ENCODE data around the gene ASB16. TPM values are rescaled to one million over a fixed set of nuclear protein-coding genes. Genes with fewer than 3 reads are reported as not detected.

ASB16 gene
- total RNA-seq, 1 experiment from 2014 or later: 0.37 TPM

DNA sequence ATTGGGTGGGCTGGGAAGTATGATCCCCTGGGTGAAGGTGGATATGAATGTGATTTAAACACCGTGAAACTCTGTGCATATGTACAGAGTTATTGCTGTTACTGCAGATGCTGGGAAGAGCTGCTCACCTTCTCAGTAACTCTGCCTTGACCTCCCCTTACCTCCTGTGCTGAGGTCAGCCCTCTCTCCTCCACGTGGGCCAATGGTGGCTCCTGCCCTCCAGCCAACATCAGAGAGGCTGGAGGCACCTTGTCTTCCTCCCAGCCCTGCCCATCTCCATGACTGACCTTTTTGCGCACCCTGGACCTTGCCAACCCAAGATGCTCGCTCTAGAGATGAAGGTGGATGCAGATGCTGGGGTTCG lies 387 bp upstream of the ASB16 start:
- intact Hi-C loops (cut with micrococcal nuclease): no loop called here
- H3K9me3 ChIP-seq (ENCODE audit: control insufficient read depth in 1 of 2, insufficient read depth in 1 of 2, low read depth in 1 of 2, low read length in 2 of 2): no peaks in the 10 kb centered on the region
- no peaks in the 10 kb centered on the region for H3K9me2 ChIP-seq (ENCODE audit: insufficient read depth)
- TF ChIP-seq ZFX (IDR thresholded peaks at IDR 0.05): no peak
- TF ChIP-seq SP1 (IDR thresholded peaks at IDR 0.05; ENCODE audit: low read depth): no peak
- TF ChIP-seq, protein P1, sequence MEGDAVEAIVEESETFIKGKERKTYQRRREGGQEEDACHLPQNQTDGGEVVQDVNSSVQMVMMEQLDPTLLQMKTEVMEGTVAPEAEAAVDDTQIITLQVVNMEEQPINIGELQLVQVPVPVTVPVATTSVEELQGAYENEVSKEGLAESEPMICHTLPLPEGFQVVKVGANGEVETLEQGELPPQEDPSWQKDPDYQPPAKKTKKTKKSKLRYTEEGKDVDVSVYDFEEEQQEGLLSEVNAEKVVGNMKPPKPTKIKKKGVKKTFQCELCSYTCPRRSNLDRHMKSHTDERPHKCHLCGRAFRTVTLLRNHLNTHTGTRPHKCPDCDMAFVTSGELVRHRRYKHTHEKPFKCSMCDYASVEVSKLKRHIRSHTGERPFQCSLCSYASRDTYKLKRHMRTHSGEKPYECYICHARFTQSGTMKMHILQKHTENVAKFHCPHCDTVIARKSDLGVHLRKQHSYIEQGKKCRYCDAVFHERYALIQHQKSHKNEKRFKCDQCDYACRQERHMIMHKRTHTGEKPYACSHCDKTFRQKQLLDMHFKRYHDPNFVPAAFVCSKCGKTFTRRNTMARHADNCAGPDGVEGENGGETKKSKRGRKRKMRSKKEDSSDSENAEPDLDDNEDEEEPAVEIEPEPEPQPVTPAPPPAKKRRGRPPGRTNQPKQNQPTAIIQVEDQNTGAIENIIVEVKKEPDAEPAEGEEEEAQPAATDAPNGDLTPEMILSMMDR (IDR thresholded peaks at IDR 0.05 in 2 of 3, conservative IDR thresholded peaks at IDR 0.05 in 1 of 3; ENCODE audit: borderline replicate concordance in 1 of 3, insufficient read depth in 1 of 3, low read depth in 2 of 3, low read length in 2 of 3): no peak
- no peak for TF ChIP-seq FOSL1 (IDR thresholded peaks at IDR 0.05; ENCODE audit: low read depth)
- TF ChIP-seq SRF (IDR thresholded peaks at IDR 0.05; ENCODE audit: low read depth): no peak
- TF ChIP-seq, protein P2, sequence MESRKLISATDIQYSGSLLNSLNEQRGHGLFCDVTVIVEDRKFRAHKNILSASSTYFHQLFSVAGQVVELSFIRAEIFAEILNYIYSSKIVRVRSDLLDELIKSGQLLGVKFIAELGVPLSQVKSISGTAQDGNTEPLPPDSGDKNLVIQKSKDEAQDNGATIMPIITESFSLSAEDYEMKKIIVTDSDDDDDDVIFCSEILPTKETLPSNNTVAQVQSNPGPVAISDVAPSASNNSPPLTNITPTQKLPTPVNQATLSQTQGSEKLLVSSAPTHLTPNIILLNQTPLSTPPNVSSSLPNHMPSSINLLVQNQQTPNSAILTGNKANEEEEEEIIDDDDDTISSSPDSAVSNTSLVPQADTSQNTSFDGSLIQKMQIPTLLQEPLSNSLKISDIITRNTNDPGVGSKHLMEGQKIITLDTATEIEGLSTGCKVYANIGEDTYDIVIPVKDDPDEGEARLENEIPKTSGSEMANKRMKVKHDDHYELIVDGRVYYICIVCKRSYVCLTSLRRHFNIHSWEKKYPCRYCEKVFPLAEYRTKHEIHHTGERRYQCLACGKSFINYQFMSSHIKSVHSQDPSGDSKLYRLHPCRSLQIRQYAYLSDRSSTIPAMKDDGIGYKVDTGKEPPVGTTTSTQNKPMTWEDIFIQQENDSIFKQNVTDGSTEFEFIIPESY (IDR thresholded peaks at IDR 0.05; ENCODE audit: extremely low read depth, insufficient replicate concordance, low read length): no peak
- TF ChIP-seq RAD21 (IDR thresholded peaks at IDR 0.05; ENCODE audit: low read depth): no peak
- TF ChIP-seq TCF7L2 (IDR thresholded peaks at IDR 0.05; ENCODE audit: borderline replicate concordance, extremely low read depth, insufficient read depth, insufficient read length): no peak
- TF ChIP-seq POLR2A (IDR thresholded peaks at IDR 0.05; ENCODE audit: borderline replicate concordance, extremely low read depth, insufficient read depth, insufficient read length): no peak
- RAD21 ChIA-PET (ENCODE audit: low non-redundant PET in 1 of 2, low total read pairs in 2 of 2, uncharacterized antibody in 2 of 2, unreplicated experiment in 2 of 2): no interaction called here
- H3K27me3 ChIP-seq (ENCODE audit: insufficient read depth, low read length): no peaks in the 10 kb centered on the region
- POLR2A ChIA-PET: interaction anchor here (1.5 kb wide), 1 partner anchor 14 kb away, joined by 5 read pairs; no protein-coding TSS in a partner anchor
- H3K79me2 ChIP-seq (ENCODE audit: insufficient read depth, low read length): no peaks in the 10 kb centered on the region
- H3K4me2 ChIP-seq (ENCODE audit: low read length): no peak overlapping the region; the same call in 1 of the 2 replicates
- ATAC-seq: no peak
- no peak overlapping the region for H2AFZ ChIP-seq (ENCODE audit: low read depth, low read length, poor library complexity, severe bottlenecking)
- H3K36me3 ChIP-seq (ENCODE audit: control insufficient read depth in 1 of 2, insufficient read depth in 2 of 2, low read length in 2 of 2): no peaks in the 10 kb centered on the region
- H3K27ac ChIP-seq (ENCODE audit: low read depth, low read length): no peak overlapping the region
- H3K4me3 ChIP-seq (replicated peaks in 1 of 2; ENCODE audit: low read depth in 1 of 2, low read length in 2 of 2): no peak overlapping the region
- DNase-seq (ENCODE audit: low read depth, low spot score): no peak
- H3K4me1 ChIP-seq (ENCODE audit: control insufficient read depth in 1 of 2, insufficient read depth in 2 of 2, low read length in 2 of 2): peaks cover 0 to 13% of the 10 kb centered on the region in 2 experiments; a peak in 2 of 4 replicates
- CTCF ChIA-PET: interaction anchor here (1.2 to 2.3 kb wide), 2 partner anchors 20 to 36 kb away, joined by 3 to 8 read pairs; no protein-coding TSS in a partner anchor
- no TSS peak for BruUV-seq (replicated peaks)
- H4K20me1 ChIP-seq (ENCODE audit: insufficient read depth): no peaks in the 10 kb centered on the region
- H3K9ac ChIP-seq (ENCODE audit: low read length): no peak overlapping the region

Measured in HCT116 (cell line).